ENCODE data around the gene BSG. TPM values are rescaled to one million over a fixed set of nuclear protein-coding genes. Genes with fewer than 3 reads are reported as not detected.

The BSG gene
- total and polyA plus RNA-seq, 9 of the 15 experiments (the other 6 are each of a cell fraction or from before 2014, with no cell fraction given) = 4.6 to 495 (median 187) TPM

- TF ChIP-seq SP1 (CRISPR knock-in tag; IDR thresholded peaks at IDR 0.05) (no peak), ZNF699 (CRISPR knock-in tag; IDR thresholded peaks at IDR 0.05; ENCODE audit: insufficient replicate concordance) (no peak), THAP12 (CRISPR knock-in tag; IDR thresholded peaks at IDR 0.05) (peak; percentile 14; the same call in 1 of the 2 replicates), RBM17 (IDR thresholded peaks at IDR 0.05; ENCODE audit: borderline replicate concordance, low read depth, low read length) (no peak), ZNF318 (IDR thresholded peaks at IDR 0.05; ENCODE audit: borderline replicate concordance in 1 of 2, low read depth in 1 of 2) (no peak), ZNF445 (CRISPR knock-in tag; IDR thresholded peaks at IDR 0.05; ENCODE audit: low read depth) (no peak), ZMIZ1 (IDR thresholded peaks at IDR 0.05; ENCODE audit: low read depth in 2 of 2, low read length in 2 of 2) (no peak), PHB (CRISPR knock-in tag; IDR thresholded peaks at IDR 0.05) (no peak), CHD2 (IDR thresholded peaks at IDR 0.05; ENCODE audit: low read depth, low read length) (peak; percentile 50), PCBP1 (IDR thresholded peaks at IDR 0.05; ENCODE audit: low read depth, low read length, poor library complexity, severe bottlenecking) (peak; percentile 36), SMARCA4 (IDR thresholded peaks at IDR 0.05) (no peak), CTBP1 (IDR thresholded peaks at IDR 0.05; ENCODE audit: borderline replicate concordance) (peak; percentile 42; the same call in 1 of the 2 replicates), U2AF1 (optimal IDR thresholded peaks at IDR 0.05; ENCODE audit: low read depth, low read length) (no peak)
Observed at GRCh38 chr19:584240-585001, 12.0 kb downstream of the BSG start (continued).
